Measurements from ENCODE around the gene MRGPRX1.

The MRGPRX1 gene

GRCh38 chr11:18939314-18939713 is at the start of gene MRGPRX1:
Gene MRGPRX1, minus strand, starts transcription at chr11:18939414. Its CDS starts 4,630 bp downstream, at chr11:18934784.
- Histone ChIP-seq H3K4me1 (ENCODE audit: control insufficient read depth, insufficient read depth, low read length) (peaks cover 10% of the 10 kb centered on the region), H3K9me3 (ENCODE audit: control insufficient read depth, insufficient read depth, low read length) (no peaks in the 10 kb centered on the region), H3K27ac (ENCODE audit: low read depth, low read length) (no peak within 1 kb of the TSS), H3K9ac (ENCODE audit: low read depth, low read length) (no peak within 1 kb of the TSS), H3K27me3 (ENCODE audit: control insufficient read depth, insufficient read depth, low read length) (no peaks in the 10 kb centered on the region), H3K4me3 (ENCODE audit: low read depth, low read length) (no peak within 1 kb of the TSS), H3K36me3 (ENCODE audit: control insufficient read depth, insufficient read depth, low read length) (no peaks in the 10 kb centered on the region)

DNA sequence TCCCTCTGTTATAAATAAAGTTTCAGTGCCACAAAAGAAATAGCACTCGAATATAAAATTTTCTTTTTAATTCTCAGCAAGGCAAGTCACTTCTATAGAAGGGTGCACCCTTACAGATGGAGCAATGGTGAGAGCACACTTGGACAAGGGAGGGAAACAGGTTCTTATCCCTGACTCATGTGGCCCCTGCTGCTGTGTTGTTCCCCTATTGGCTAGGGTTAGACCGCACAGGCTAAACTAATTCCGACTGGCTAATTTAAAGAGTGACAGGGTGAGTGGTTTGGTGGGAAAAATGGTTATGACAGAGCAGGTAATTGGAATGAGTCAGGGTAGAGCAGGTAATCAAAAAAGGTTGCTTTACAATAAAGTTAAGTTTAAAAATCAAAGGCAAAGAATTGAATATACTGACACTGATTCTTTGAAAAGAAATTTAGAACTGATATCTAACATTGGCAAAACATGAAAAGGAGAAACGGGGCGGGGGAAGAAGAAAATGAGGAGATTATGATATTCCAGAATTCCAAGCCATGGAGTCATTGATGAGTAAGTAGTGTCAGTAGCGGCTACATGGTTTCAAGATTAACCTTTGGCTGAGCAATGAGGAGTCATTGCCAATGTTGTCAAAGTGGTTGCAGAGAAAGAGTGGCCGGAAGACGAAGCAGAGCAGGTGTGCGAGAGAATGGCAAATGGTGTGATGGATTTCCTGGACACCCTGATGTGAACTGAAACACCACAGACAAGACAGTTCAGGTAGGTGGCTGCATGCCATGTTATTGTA is 48.4 kb upstream of the MRGPRX1 start:
- H3K36me3 ChIP-seq (ENCODE audit: control insufficient read depth, insufficient read depth, low read length), result no peaks in the 10 kb centered on the region
- no peak overlapping the region for H3K27ac ChIP-seq (ENCODE audit: low read depth, low read length)
- H3K9ac ChIP-seq (ENCODE audit: low read depth, low read length), result no peak overlapping the region

GRCh38 chr11:18986744-18987143 is 47.5 kb upstream of the MRGPRX1 start:
- no peak overlapping the region for H3K4me3 ChIP-seq (ENCODE audit: low read depth, low read length)
- H3K9me3 ChIP-seq (ENCODE audit: control insufficient read depth, insufficient read depth, low read length), result no peaks in the 10 kb centered on the region
- no peak overlapping the region for H3K9ac ChIP-seq (ENCODE audit: low read depth, low read length)
- H3K27ac ChIP-seq (ENCODE audit: low read depth, low read length), result no peak overlapping the region
- no peaks in the 10 kb centered on the region for H3K27me3 ChIP-seq (ENCODE audit: control insufficient read depth, insufficient read depth, low read length)
- peaks cover 9% of the 10 kb centered on the region for H3K4me1 ChIP-seq (ENCODE audit: control insufficient read depth, insufficient read depth, low read length)
- H3K36me3 ChIP-seq (ENCODE audit: control insufficient read depth, insufficient read depth, low read length), result no peaks in the 10 kb centered on the region

More for the DNA sequence above, 48.4 kb upstream of the MRGPRX1 start:
- no peak overlapping the region for H3K4me3 ChIP-seq (ENCODE audit: low read depth, low read length)
- no peaks in the 10 kb centered on the region for H3K9me3 ChIP-seq (ENCODE audit: control insufficient read depth, insufficient read depth, low read length)
- no peaks in the 10 kb centered on the region for H3K27me3 ChIP-seq (ENCODE audit: control insufficient read depth, insufficient read depth, low read length)
- peaks cover 9% of the 10 kb centered on the region for H3K4me1 ChIP-seq (ENCODE audit: control insufficient read depth, insufficient read depth, low read length)

- Histone ChIP-seq H3K9ac (ENCODE audit: low read depth, low read length) (no peak overlapping the region), H3K4me3 (ENCODE audit: low read depth, low read length) (no peak overlapping the region), H3K27ac (ENCODE audit: low read depth, low read length) (no peak overlapping the region), H3K4me1 (ENCODE audit: control insufficient read depth, insufficient read depth, low read length) (peaks cover 4% of the 10 kb centered on the region), H3K27me3 (ENCODE audit: control insufficient read depth, insufficient read depth, low read length) (no peaks in the 10 kb centered on the region), H3K9me3 (ENCODE audit: control insufficient read depth, insufficient read depth, low read length) (no peaks in the 10 kb centered on the region), H3K36me3 (ENCODE audit: control insufficient read depth, insufficient read depth, low read length) (no peaks in the 10 kb centered on the region)
Measured at GRCh38 chr11:18981897-18982296, 42.7 kb upstream of the MRGPRX1 start.

DNA sequence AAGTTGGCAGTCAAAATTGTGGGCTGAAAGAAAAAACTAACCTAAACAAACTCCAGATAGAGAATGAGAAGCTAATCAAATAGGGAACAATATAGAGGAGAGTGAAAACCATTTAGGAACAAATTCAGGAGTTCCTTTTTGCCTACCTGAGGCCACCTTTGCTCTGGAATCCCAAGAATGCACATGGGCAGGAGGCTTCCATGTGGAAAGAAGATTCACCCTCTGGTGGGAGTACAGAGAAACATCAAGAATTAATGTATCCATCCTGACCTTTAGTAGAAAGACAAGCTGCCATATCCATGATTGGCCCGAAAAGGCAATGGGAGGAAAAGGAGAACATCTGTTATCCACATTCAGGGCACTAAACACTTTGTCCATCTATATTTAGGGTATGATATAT is 35.0 kb upstream of the MRGPRX1 start:
- Histone ChIP-seq H3K4me1 (ENCODE audit: control insufficient read depth, insufficient read depth, low read length) (peaks cover 7% of the 10 kb centered on the region; the same call in 1 of the 2 replicates), H3K27me3 (ENCODE audit: control insufficient read depth, insufficient read depth, low read length) (no peaks in the 10 kb centered on the region), H3K4me3 (ENCODE audit: low read depth, low read length) (no peak overlapping the region), H3K9me3 (ENCODE audit: control insufficient read depth, insufficient read depth, low read length) (no peaks in the 10 kb centered on the region), H3K27ac (ENCODE audit: low read depth, low read length) (no peak overlapping the region), H3K36me3 (ENCODE audit: control insufficient read depth, insufficient read depth, low read length) (no peaks in the 10 kb centered on the region), H3K9ac (ENCODE audit: low read depth, low read length) (no peak overlapping the region)

GRCh38 chr11:18972336-18972735 is 33.1 kb upstream of the MRGPRX1 start:
- Histone ChIP-seq H3K4me3 (ENCODE audit: low read depth, low read length) (no peak overlapping the region), H3K4me1 (ENCODE audit: control insufficient read depth, insufficient read depth, low read length) (peaks cover 7% of the 10 kb centered on the region; the same call in 1 of the 2 replicates), H3K9me3 (ENCODE audit: control insufficient read depth, insufficient read depth, low read length) (no peaks in the 10 kb centered on the region), H3K27me3 (ENCODE audit: control insufficient read depth, insufficient read depth, low read length) (no peaks in the 10 kb centered on the region), H3K27ac (ENCODE audit: low read depth, low read length) (no peak overlapping the region), H3K9ac (ENCODE audit: low read depth, low read length) (no peak overlapping the region), H3K36me3 (ENCODE audit: control insufficient read depth, insufficient read depth, low read length) (no peaks in the 10 kb centered on the region)

DNA sequence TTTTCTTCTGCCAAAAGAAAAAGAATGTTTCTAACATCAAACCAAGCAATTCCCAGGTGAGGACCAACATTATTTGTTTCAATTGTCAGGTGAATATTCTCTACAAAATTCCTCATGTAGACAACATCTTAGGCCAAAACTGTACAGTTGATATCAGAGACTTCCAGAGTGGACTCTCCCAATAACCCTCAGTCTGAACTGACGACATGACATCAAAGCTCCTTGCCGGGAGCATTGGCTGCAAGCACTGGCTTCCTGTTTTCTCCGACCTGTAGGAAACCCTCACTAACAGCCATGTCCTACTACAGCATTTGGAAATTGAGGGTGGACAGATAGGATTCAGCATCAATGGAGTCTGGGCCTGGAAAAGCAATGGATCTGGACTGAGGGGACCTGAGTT is 30.5 kb upstream of the MRGPRX1 start:
- no peaks in the 10 kb centered on the region for H3K9me3 ChIP-seq (ENCODE audit: control insufficient read depth, insufficient read depth, low read length)
- H3K27ac ChIP-seq (ENCODE audit: low read depth, low read length), result no peak overlapping the region
- H3K4me3 ChIP-seq (ENCODE audit: low read depth, low read length), result no peak overlapping the region
- peaks cover 7% of the 10 kb centered on the region; the same call in 1 of the 2 replicates for H3K4me1 ChIP-seq (ENCODE audit: control insufficient read depth, insufficient read depth, low read length)
- no peaks in the 10 kb centered on the region for H3K27me3 ChIP-seq (ENCODE audit: control insufficient read depth, insufficient read depth, low read length)
- no peaks in the 10 kb centered on the region for H3K36me3 ChIP-seq (ENCODE audit: control insufficient read depth, insufficient read depth, low read length)
- H3K9ac ChIP-seq (ENCODE audit: low read depth, low read length), result no peak overlapping the region

GRCh38 chr11:18958221-18958910 is 19.2 kb upstream of the MRGPRX1 start:
- Histone ChIP-seq H3K36me3 (ENCODE audit: control insufficient read depth, insufficient read depth, low read length) (no peaks in the 10 kb centered on the region), H3K4me3 (ENCODE audit: low read depth, low read length) (no peak overlapping the region), H3K27me3 (ENCODE audit: control insufficient read depth, insufficient read depth, low read length) (no peaks in the 10 kb centered on the region), H3K27ac (ENCODE audit: low read depth, low read length) (no peak overlapping the region), H3K4me1 (ENCODE audit: control insufficient read depth, insufficient read depth, low read length) (peaks cover 16% of the 10 kb centered on the region), H3K9me3 (ENCODE audit: control insufficient read depth, insufficient read depth, low read length) (no peaks in the 10 kb centered on the region), H3K9ac (ENCODE audit: low read depth, low read length) (no peak overlapping the region)

DNA sequence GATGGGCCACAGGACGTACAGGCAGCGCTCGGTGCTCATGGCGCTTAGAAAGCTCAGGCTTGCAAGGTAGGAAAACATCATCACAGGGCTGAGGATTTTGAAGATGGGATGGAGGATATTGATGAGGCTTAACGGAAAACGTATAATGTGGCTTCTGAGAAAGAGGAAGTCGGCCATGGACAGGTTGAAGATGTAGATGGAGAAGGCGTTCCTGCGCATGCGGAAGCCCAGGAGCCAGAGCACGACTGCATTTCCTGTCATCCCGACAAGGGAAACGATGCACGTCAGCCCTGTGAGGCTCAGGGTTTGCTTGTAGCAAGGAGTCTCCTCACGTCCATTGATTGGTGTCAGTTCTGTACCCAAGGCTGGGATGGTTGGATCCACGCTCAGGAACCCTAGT is 17.4 kb upstream of the MRGPRX1 start:
- Histone ChIP-seq H3K4me1 (ENCODE audit: control insufficient read depth, insufficient read depth, low read length) (peaks cover 16% of the 10 kb centered on the region), H3K9ac (ENCODE audit: low read depth, low read length) (no peak overlapping the region)

GRCh38 chr11:18936002-18936673 is 3.1 kb downstream of the MRGPRX1 start:
- no peaks in the 10 kb centered on the region for H3K27me3 ChIP-seq (ENCODE audit: control insufficient read depth, insufficient read depth, low read length)
- H3K27ac ChIP-seq (ENCODE audit: low read depth, low read length), result no peak overlapping the region
- H3K9ac ChIP-seq (ENCODE audit: low read depth, low read length), result no peak overlapping the region
- H3K36me3 ChIP-seq (ENCODE audit: control insufficient read depth, insufficient read depth, low read length), result no peaks in the 10 kb centered on the region
- no peak overlapping the region for H3K4me3 ChIP-seq (ENCODE audit: low read depth, low read length)
- peaks cover 10% of the 10 kb centered on the region for H3K4me1 ChIP-seq (ENCODE audit: control insufficient read depth, insufficient read depth, low read length)
- no peaks in the 10 kb centered on the region for H3K9me3 ChIP-seq (ENCODE audit: control insufficient read depth, insufficient read depth, low read length)

More for the DNA sequence above, 17.4 kb upstream of the MRGPRX1 start:
- no peaks in the 10 kb centered on the region for H3K9me3 ChIP-seq (ENCODE audit: control insufficient read depth, insufficient read depth, low read length)
- H3K36me3 ChIP-seq (ENCODE audit: control insufficient read depth, insufficient read depth, low read length), result no peaks in the 10 kb centered on the region
- no peaks in the 10 kb centered on the region for H3K27me3 ChIP-seq (ENCODE audit: control insufficient read depth, insufficient read depth, low read length)
- no peak overlapping the region for H3K27ac ChIP-seq (ENCODE audit: low read depth, low read length)
- no peak overlapping the region for H3K4me3 ChIP-seq (ENCODE audit: low read depth, low read length)

Data from HUES48 (cell line).